ENCODE results near the gene CELSR1. TPM values are rescaled to one million over a fixed set of nuclear protein-coding genes. Genes with fewer than 3 reads are reported as not detected.

The CELSR1 gene
- polyA plus RNA-seq, 1 experiment = 0.14 TPM

- no peak for DNase-seq (ENCODE audit: low read depth, low spot score)
- no peaks in the 10 kb centered on the region; the same call in 1 of the 2 replicates for H3K9me3 ChIP-seq (ENCODE audit: control insufficient read depth, insufficient read depth, low read length)
- H3K4me3 ChIP-seq (ENCODE audit: low read depth, low read length) = no peak overlapping the region
- H3K27me3 ChIP-seq (ENCODE audit: control insufficient read depth, insufficient read depth, low read length) = peaks cover 8% of the 10 kb centered on the region
- no peak for TF ChIP-seq CTCF (IDR thresholded peaks at IDR 0.05; ENCODE audit: low read depth, low read length)
- ChIA-PET CTCF (interaction anchor here (0.5 to 5.8 kb wide), 14 partner anchors 10 to 535 kb away, joined by 3 to 112 read pairs (median 4); no protein-coding TSS in a partner anchor), POLR2A (no interaction called here)
- no peak overlapping the region for H3K27ac ChIP-seq (ENCODE audit: low read depth, low read length)
Observed at GRCh38 chr22:46541536-46541935, 4.1 kb upstream of the CELSR1 start.

- Histone ChIP-seq H3K4me3 (ENCODE audit: low read depth, low read length) (no peak overlapping the region), H3K9me3 (ENCODE audit: control insufficient read depth, insufficient read depth, low read length) (peaks cover 4% of the 10 kb centered on the region), H3K27me3 (ENCODE audit: control insufficient read depth, insufficient read depth, low read length) (peaks cover 11% of the 10 kb centered on the region), H3K27ac (ENCODE audit: low read depth, low read length) (no peak overlapping the region)
- TF ChIP-seq CTCF (IDR thresholded peaks at IDR 0.05; ENCODE audit: low read depth, low read length) = no peak
- ChIA-PET CTCF (interaction anchor here (0.5 to 5.8 kb wide), 6 partner anchors 11 to 676 kb away, joined by 3 to 112 read pairs (median 6); no protein-coding TSS in a partner anchor), POLR2A (no interaction called here)
- no peak for DNase-seq (ENCODE audit: low read depth, low spot score)
Observed at GRCh38 chr22:46540874-46541273, 3.5 kb upstream of the CELSR1 start.

GRCh38 chr22:46539169-46539568 is 1.7 kb upstream of the CELSR1 start:
- H3K4me3 ChIP-seq (ENCODE audit: low read depth, low read length) = no peak overlapping the region
- H3K9me3 ChIP-seq (ENCODE audit: control insufficient read depth, insufficient read depth, low read length) = peaks cover 21% of the 10 kb centered on the region
- CTCF ChIA-PET = interaction anchor here (1.7 to 5.8 kb wide), 2 partner anchors 172 kb away, joined by 10 to 112 read pairs; no protein-coding TSS in a partner anchor

GRCh38 chr22:46538814-46539160 is 1.4 kb upstream of the CELSR1 start:
- POLR2A ChIA-PET = no interaction called here
- H3K4me3 ChIP-seq (ENCODE audit: low read depth, low read length) = peak overlapping the region; percentile 20
- no peak for TF ChIP-seq CTCF (IDR thresholded peaks at IDR 0.05; ENCODE audit: low read depth, low read length)
- H3K27ac ChIP-seq (ENCODE audit: low read depth, low read length) = no peak overlapping the region
- H3K27me3 ChIP-seq (ENCODE audit: control insufficient read depth, insufficient read depth, low read length) = peaks cover 20% of the 10 kb centered on the region
- CTCF ChIA-PET = interaction anchor here (1.7 kb wide), 1 partner anchor 171 kb away, joined by 10 read pairs; no protein-coding TSS in a partner anchor
- DNase-seq (ENCODE audit: low read depth, low spot score) = no peak
- peaks cover 23% of the 10 kb centered on the region for H3K9me3 ChIP-seq (ENCODE audit: control insufficient read depth, insufficient read depth, low read length)

More at GRCh38 chr22:46539169-46539568, 1.7 kb upstream of the CELSR1 start:
- no peak for DNase-seq (ENCODE audit: low read depth, low spot score)
- no peak for TF ChIP-seq CTCF (IDR thresholded peaks at IDR 0.05; ENCODE audit: low read depth, low read length)
- POLR2A ChIA-PET = no interaction called here
- Histone ChIP-seq H3K27ac (ENCODE audit: low read depth, low read length) (no peak overlapping the region), H3K27me3 (ENCODE audit: control insufficient read depth, insufficient read depth, low read length) (peaks cover 20% of the 10 kb centered on the region)

GRCh38 chr22:46537946-46538813 is 760 bp upstream of the CELSR1 start:
- 0 out of 2 replicates have a peak, but pooled peaks have one; percentile 10 for TF ChIP-seq CTCF (IDR thresholded peaks at IDR 0.05; ENCODE audit: low read depth, low read length)
- Histone ChIP-seq H3K4me3 (ENCODE audit: low read depth, low read length) (peak overlapping the region; percentile 31), H3K9me3 (ENCODE audit: control insufficient read depth, insufficient read depth, low read length) (peaks cover 23% of the 10 kb centered on the region), H3K27ac (ENCODE audit: low read depth, low read length) (no peak overlapping the region), H3K27me3 (ENCODE audit: control insufficient read depth, insufficient read depth, low read length) (peaks cover 22% of the 10 kb centered on the region)
- POLR2A ChIA-PET = no interaction called here
- no peak for DNase-seq (ENCODE audit: low read depth, low spot score)
- CTCF ChIA-PET = interaction anchor here (0.7 to 1.7 kb wide), 2 partner anchors 26 to 171 kb away, joined by 3 to 10 read pairs; no protein-coding TSS in a partner anchor

Data from AG04450 (cell line).